Stimulated activated CD8-positive, alpha-beta memory T cell treated with anti-CD3 and anti-CD28 coated beads, Interleukin-4, amount 100 ng/mL, for 1 hour (primary cell): ENCODE results near the gene MBD4.
"Not testable (repeated sequence)": the region's sequence is repeated elsewhere in the genome, so short reads cannot be mapped to it uniquely, and the experiment has no call there.

Experiments
- DNase-seq, 2 donors: peaks; one replicate each; pipeline ENCODE4 v3.0.0-alpha.2; 2020; ENCODE audit warnings: low read depth in 2 of 2, low spot score in 1 of 2

The MBD4 gene

GRCh38 chr3:129432671-129433070 is 7.1 kb downstream of the MBD4 start:
- no peak for DNase-seq

DNA sequence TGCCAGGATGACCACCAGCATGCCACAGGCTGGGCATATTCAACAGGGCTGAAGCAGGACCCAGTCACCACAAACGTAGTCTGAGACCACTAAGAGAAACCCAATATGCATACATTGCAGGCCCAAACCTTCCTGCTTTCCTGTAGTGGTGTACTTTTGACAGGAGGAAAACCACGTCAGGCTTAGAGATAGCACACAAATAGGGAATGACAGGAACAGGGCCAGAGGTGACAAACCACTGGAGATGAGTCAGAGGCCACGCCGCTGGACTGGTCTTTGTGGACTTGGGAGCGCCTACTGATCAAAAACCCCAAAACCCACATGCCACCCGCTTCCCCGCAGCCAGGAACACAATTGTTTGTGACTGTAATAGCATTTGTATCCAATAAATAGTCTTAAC is 7.7 kb downstream of the MBD4 start:
- no peak for DNase-seq

- DNase-seq: no peak
Observed at GRCh38 chr3:129429602-129430001, 10.1 kb downstream of the MBD4 start.

- no peak for DNase-seq
Observed at GRCh38 chr3:129429080-129429451, 10.7 kb downstream of the MBD4 start.

GRCh38 chr3:129428376-129429079 is 11.2 kb downstream of the MBD4 start, which contains the start of gene EFCAB12:
TSS of gene EFCAB12 (minus strand) at chr3:129428636. CDS start at chr3:129428488, 148 bp downstream.
- DNase-seq: peak; percentile 61 to 73

DNA sequence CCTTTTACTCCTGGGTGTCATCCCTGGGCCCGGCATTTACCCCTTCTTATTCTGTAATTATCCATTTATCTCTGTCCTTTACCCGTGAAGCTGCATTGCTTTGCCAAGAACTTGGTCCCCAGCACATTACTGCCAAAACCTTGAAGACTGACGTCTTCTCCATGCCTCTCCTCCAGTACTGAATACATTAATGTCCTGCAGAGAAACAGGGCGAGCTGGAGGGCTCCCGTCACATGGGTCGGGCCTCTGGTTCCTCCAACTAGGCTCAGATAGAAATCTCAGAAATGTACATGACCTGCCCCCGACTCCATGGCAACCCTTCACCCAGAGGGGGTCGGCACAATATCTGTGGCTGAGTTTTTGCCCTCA is 11.8 kb downstream of the MBD4 start:
- DNase-seq: no peak

DNA sequence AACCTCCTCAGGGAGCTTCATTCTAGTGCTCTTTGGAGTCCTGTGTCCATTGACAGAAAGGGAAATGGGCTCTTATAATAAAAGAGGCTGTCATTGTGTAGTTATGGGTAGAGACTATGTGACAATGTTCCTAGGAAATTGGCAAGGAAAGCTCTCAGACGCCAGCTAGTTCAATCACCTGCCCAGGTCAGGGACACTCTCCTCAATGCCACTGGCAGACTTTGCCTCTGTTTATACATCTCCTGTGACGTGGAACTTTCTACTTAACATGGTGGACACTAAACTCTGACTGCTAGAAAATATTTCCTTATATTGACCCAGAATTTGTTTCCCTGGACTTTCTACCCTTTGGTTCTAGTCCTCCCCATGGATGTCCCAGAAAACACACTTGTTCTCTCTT is 14.1 kb downstream of the MBD4 start:
- no peak for DNase-seq

- no peak for DNase-seq
Observed at GRCh38 chr3:129425213-129425612, 14.5 kb downstream of the MBD4 start.

- no peak for DNase-seq
Observed at GRCh38 chr3:129424185-129424841, 15.4 kb downstream of the MBD4 start.

- no peak for DNase-seq
Observed at GRCh38 chr3:129422897-129423296, 16.9 kb downstream of the MBD4 start.

- DNase-seq: no peak
Observed at GRCh38 chr3:129421988-129422745, 17.6 kb downstream of the MBD4 start.

- DNase-seq: no peak
Observed at GRCh38 chr3:129421236-129421883, 18.4 kb downstream of the MBD4 start.

DNA sequence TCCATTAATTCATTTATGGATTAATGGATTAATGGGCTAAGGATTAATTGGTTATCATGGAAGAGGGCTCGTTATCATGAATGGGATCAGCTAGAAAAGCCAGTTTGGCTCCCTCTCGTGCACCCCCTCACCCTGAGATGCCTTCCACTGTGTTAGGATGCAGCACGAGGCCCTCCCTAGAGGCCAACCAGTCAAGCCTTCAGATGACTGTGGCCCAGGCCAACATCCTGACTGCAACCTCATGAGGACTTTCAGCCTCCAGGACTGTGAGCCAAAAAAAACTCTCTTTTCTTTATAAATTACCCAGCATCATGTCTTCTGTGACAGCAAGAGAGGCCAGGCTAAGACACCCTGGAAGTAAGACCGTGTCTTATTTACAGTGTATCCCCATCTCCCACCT is 20.3 kb downstream of the MBD4 start:
- no peak for DNase-seq

DNA sequence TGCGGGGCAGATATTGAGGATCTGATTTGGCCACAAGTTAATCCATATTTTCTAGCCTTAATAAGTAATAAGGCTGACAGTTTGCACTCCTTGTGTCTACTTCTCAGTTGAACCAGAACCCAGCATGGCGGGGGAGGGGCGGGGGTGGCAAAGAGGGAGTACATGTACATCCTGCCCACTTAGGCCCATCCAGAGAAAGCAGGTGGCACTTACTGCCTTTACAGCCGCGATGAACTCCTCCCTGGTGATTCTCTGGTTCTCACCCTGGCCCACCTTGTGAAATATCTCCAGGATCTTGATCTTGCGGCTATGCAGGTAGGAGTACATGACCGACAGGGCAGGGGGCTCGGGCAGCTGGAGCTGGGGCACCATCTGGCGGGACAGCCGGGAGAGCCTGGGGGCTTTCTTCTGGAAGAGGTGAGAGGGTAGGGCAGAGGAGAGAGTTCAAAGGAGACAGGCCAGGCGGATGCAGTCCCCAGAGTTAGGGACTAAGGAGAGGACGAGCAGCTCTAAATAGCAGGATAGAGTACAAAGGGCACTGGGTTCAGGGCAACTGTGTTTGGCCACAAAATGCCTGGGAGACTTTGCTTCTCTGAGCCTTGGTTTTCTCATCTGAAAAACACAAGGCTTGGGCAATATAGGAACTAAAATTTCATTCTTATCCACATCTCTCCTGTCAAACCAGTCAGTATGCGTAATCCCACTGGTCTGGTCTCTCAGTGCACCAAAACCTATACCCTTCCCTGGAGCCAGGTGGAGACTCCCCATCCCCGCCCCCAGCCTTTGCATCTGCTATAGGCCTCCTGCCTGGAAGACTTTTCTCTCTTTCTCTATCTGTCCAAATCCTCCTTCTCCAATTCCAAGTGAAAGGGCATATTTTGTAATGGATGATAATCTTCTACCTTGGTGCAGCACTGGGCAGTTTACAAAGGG is 21.4 kb downstream of the MBD4 start:
- no peak for DNase-seq

GRCh38 chr3:129417326-129417725 is 22.4 kb downstream of the MBD4 start:
- DNase-seq: no peak

DNA sequence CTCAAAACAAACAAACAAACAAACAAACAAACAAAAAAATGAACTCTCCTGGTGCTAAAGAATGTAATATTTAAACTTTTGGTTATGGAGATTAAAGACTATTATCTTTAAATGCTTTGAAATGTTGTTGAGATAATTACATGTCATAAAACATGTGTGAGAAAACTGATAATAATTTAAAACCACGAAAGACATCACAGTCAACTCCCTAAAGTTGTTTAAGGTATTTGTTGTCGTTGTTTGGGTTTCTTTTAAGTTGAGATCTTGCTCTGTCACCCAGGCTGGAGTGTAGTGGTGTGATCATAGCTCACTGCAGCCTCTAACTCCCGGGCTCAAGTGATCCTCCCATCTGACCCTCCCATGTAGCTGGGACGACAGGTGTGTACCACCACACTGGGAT is 23.3 kb downstream of the MBD4 start:
- no peak for DNase-seq

DNA sequence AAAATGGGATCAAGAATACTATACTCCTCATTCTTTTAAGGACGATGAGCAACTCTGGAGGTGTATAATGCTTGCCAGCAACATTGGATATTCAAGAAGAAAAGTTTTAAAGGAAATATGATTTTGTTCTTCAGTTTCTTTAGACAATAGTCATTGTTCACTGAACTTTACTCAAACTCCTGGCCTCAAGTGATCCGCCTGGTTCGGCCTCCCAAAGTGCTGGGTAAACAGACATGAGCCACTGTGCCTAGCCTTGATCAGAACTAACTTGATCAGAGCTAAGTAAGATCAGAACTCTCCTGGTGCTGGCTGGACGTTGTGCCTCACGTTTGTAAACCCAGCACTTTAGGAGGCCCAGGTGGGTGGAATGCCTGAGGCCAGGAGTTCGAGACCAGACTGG is 23.9 kb downstream of the MBD4 start:
- no peak for DNase-seq

DNA sequence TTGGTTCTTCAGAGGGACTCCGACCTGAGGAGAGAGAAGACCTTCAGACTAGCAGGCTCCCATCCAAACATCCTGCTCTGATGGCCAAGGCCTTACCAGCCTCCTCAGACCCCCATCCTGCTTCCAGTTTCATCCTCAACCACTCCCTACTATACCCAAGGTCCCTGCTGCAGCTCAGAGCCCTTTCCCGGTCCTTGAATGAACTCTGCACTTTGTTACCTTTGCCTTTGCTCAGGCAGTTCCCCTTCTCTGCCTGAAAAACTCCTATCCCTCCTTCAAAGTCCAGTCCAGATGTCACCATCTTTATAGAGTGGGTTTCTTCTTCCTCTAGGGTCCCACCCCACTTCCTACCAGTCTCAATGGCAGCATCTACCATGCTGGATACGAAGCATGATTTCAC is 24.4 kb downstream of the MBD4 start:
- DNase-seq: no peak

DNA sequence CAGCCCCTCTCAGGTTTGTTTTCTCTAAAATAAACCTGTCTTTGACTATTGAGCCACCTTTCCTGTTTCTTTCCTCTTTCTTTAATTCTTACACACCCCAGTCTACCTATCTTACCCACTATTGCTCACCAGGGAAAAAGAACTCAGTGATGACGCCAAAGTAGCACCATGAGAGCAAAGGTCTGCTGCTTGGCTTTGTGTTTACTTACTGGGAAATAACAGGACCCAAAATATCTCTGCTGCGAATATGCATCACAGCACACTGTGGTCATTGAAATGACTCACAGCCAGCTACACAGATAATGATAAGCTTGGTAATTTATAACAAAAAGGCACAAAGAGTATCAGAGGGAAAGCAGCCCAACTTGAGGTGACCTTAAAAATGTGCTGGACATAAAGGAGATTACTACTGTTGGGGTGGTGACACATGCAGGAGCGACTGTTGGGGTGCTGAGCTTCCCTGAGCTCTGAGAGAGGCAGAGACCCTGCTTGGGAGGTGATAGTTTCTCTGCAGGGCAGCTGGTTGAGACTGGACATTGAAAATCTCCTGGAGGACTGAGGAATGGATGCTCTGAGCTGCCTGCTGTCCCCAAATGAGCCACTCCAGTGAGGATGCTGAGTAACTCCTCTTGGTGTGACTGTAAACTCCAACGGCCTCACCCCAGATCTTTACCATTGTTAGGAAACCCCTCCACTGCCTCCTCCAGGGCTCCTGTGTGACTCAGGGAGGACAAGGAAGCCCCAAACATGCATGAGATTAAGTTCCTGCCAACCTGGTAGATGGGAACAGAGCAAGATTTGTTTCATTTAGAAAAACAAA is 25.9 kb downstream of the MBD4 start:
- no peak for DNase-seq

GRCh38 chr3:129413238-129413637 is 26.5 kb downstream of the MBD4 start:
- DNase-seq: not testable (repeated sequence)
